ENCODE data around the gene AP4M1.

DNA sequence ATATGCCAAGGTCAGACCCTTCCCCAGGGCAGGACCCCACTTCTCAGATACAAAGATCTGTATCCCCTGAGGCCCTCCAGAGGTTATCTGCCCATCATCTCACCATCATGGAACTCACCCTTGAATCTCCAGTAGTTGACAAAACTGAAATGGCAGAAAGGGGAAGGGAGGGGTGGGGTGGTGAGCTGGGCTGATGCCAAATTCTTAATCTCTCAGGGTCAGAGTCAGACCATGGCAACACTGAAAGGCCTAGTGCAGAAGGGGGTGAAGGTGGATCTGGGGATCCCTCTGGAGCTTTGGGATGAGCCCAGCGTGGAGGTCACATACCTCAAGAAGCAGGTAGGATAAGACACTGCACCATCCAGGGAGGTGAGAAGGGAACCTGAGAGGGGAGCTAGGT, 21.1 kb downstream of the AP4M1 start:
- TF ChIP-seq, protein P1, sequence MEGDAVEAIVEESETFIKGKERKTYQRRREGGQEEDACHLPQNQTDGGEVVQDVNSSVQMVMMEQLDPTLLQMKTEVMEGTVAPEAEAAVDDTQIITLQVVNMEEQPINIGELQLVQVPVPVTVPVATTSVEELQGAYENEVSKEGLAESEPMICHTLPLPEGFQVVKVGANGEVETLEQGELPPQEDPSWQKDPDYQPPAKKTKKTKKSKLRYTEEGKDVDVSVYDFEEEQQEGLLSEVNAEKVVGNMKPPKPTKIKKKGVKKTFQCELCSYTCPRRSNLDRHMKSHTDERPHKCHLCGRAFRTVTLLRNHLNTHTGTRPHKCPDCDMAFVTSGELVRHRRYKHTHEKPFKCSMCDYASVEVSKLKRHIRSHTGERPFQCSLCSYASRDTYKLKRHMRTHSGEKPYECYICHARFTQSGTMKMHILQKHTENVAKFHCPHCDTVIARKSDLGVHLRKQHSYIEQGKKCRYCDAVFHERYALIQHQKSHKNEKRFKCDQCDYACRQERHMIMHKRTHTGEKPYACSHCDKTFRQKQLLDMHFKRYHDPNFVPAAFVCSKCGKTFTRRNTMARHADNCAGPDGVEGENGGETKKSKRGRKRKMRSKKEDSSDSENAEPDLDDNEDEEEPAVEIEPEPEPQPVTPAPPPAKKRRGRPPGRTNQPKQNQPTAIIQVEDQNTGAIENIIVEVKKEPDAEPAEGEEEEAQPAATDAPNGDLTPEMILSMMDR (tag by site-specific recombination; IDR thresholded peaks at IDR 0.05) = no peak
- no peak for TF ChIP-seq ZNF416 (tag by site-specific recombination; IDR thresholded peaks at IDR 0.05)
- no peak for TF ChIP-seq ZNF138 (tag by site-specific recombination; IDR thresholded peaks at IDR 0.05; ENCODE audit: borderline replicate concordance)
